WTC11 (cell line): ENCODE results near the gene CRBN.

Experiments used
- FOXP1 ChIP-seq: sonication (generic); formaldehyde crosslinking; IDR thresholded peaks from 2 replicates; pipeline ENCODE4 v1.8.0; 2022; ENCODE audit warnings: missing genetic modification reagents, mild to moderate bottlenecking, moderate library complexity, borderline replicate concordance
- TF ChIP-seq, protein P1 (sequence below): sonication (generic); formaldehyde crosslinking; conservative IDR thresholded peaks from 2 replicates; pipeline ENCODE4 v1.8.1; 2022; ENCODE audit warnings: mild to moderate bottlenecking, missing genetic modification reagents
- TF ChIP-seq, protein P2 (sequence below): fragments of 200-600 bp; IDR thresholded peaks from 2 replicates; pipeline ENCODE4 v1.8.0; 2022; ENCODE audit warnings: antibody characterized with exemption
- TF ChIP-seq, protein P3 (sequence below): sonication (generic); formaldehyde crosslinking; IDR thresholded peaks from 2 replicates; pipeline ENCODE4 v1.8.0; 2022; ENCODE audit warnings: mild to moderate bottlenecking, missing genetic modification reagents

DNA sequence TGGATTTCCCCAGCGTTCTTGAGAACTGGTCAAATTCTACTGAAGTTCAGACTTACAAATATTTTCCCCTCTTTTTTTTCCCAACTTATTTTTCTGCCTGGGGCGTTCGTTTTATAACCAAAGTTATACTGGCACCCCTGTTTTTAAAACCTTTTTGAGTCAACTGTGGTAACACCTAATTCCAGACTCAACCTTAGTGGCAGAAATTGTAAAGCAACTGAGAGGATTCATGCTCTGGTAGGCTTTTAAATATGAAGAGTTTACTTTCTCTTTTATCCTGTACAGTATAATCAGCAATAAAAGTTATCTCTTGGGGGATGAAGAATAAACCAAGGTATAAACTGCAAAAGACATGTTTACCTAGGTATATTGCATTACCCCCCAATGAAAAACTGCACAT, 71.6 kb downstream of the CRBN start:
- TF ChIP-seq, protein P1, sequence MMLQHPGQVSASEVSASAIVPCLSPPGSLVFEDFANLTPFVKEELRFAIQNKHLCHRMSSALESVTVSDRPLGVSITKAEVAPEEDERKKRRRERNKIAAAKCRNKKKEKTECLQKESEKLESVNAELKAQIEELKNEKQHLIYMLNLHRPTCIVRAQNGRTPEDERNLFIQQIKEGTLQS (CRISPR knock-in tag), result no peak
- no peak for TF ChIP-seq FOXP1 (CRISPR knock-in tag)
- TF ChIP-seq, protein P2, sequence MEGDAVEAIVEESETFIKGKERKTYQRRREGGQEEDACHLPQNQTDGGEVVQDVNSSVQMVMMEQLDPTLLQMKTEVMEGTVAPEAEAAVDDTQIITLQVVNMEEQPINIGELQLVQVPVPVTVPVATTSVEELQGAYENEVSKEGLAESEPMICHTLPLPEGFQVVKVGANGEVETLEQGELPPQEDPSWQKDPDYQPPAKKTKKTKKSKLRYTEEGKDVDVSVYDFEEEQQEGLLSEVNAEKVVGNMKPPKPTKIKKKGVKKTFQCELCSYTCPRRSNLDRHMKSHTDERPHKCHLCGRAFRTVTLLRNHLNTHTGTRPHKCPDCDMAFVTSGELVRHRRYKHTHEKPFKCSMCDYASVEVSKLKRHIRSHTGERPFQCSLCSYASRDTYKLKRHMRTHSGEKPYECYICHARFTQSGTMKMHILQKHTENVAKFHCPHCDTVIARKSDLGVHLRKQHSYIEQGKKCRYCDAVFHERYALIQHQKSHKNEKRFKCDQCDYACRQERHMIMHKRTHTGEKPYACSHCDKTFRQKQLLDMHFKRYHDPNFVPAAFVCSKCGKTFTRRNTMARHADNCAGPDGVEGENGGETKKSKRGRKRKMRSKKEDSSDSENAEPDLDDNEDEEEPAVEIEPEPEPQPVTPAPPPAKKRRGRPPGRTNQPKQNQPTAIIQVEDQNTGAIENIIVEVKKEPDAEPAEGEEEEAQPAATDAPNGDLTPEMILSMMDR, result no peak
- TF ChIP-seq, protein P3, sequence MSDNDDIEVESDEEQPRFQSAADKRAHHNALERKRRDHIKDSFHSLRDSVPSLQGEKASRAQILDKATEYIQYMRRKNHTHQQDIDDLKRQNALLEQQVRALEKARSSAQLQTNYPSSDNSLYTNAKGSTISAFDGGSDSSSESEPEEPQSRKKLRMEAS, result no peak
